Keratinocyte (primary cell): ENCODE data around the gene AMIGO1. TPM values are rescaled to one million over a fixed set of nuclear protein-coding genes. Genes with fewer than 3 reads are reported as not detected.

Source experiments
- DNase-seq: peaks from one replicate; pipeline ENCODE4 v3.0.0-alpha.2; 2011; ENCODE audit warnings: low read depth, missing footprints, low spot score
- FAIRE-seq: peaks from 2 replicates; lab custom pipeline; 2011; peaks lifted over from hg19 to GRCh38; lab: Jason Lieb, UNC
- H2AFZ ChIP-seq: 2 replicates; pipeline ENCODE4 v1.6.0; 2012; ENCODE audit warnings: low read length, control low read depth, inconsistent platforms; ENCODE audit not compliant: control insufficient read depth
- H3K27ac ChIP-seq: 2 replicates; pipeline ENCODE4 v1.5.1; 2011; ENCODE audit warnings: low read length; ENCODE audit not compliant: control insufficient read depth, insufficient read depth
- H3K27me3 ChIP-seq: 3 replicates; pipeline ENCODE4 v1.6.0; 2011; ENCODE audit warnings: low read length; ENCODE audit not compliant: control insufficient read depth, insufficient read depth; ENCODE audit errors: extremely low read depth
- H3K36me3 ChIP-seq, 2 experiments: 2 replicates in 1 of 2; 3 replicates in 1 of 2; pipeline ENCODE4 v1.5.1; 2011; ENCODE audit warnings: low read length in 2 of 2, mild to moderate bottlenecking in 1 of 2; ENCODE audit not compliant: control insufficient read depth in 2 of 2, insufficient read depth in 2 of 2; ENCODE audit errors: extremely low read depth in 1 of 2
- H3K4me1 ChIP-seq: 3 replicates; pipeline ENCODE4 v1.5.1; 2011; ENCODE audit warnings: low read length; ENCODE audit not compliant: control insufficient read depth, insufficient read depth; ENCODE audit errors: extremely low read depth
- H3K4me2 ChIP-seq: 3 replicates; pipeline ENCODE4 v1.6.0; 2011; ENCODE audit warnings: low read depth, low read length; ENCODE audit not compliant: control insufficient read depth, insufficient read depth; ENCODE audit errors: extremely low read depth
- H3K4me3 ChIP-seq, 3 experiments: fragments of 200-600 bp in 1 of 3; sonication (generic) in 1 of 3; 2 replicates in 2 of 3; 3 replicates in 1 of 3; pipeline ENCODE4 v1.5.1; 2011 to 2016; ENCODE audit warnings: low read length in 3 of 3, mild to moderate bottlenecking in 3 of 3, control low read depth in 2 of 3, inconsistent platforms in 1 of 3, low read depth in 1 of 3, mixed read lengths in 1 of 3, mixed run types in 1 of 3, moderate library complexity in 1 of 3; ENCODE audit not compliant: control insufficient read depth in 2 of 3, insufficient read depth in 2 of 3; ENCODE audit errors: extremely low read depth in 1 of 3
- H3K79me2 ChIP-seq: 2 replicates; pipeline ENCODE4 v1.6.0; 2012; ENCODE audit warnings: low read length; ENCODE audit not compliant: control insufficient read depth, insufficient read depth
- H3K9ac ChIP-seq: 3 replicates; pipeline ENCODE4 v1.6.0; 2011; ENCODE audit warnings: low read length; ENCODE audit not compliant: control insufficient read depth, insufficient read depth; ENCODE audit errors: extremely low read depth
- H3K9me1 ChIP-seq: 3 replicates; pipeline ENCODE4 v1.6.0; 2011; ENCODE audit warnings: low read length; ENCODE audit not compliant: control insufficient read depth, insufficient read depth; ENCODE audit errors: extremely low read depth
- H3K9me3 ChIP-seq: 2 replicates; pipeline ENCODE4 v1.5.1; 2012; ENCODE audit warnings: low read depth, low read length; ENCODE audit not compliant: control insufficient read depth
- H4K20me1 ChIP-seq: 3 replicates; pipeline ENCODE4 v1.6.0; 2011; ENCODE audit warnings: low read length; ENCODE audit not compliant: control insufficient read depth, insufficient read depth; ENCODE audit errors: extremely low read depth
- CTCF ChIP-seq, 3 experiments: IDR thresholded peaks in 1 of 3; conservative IDR thresholded peaks in 1 of 3; optimal IDR thresholded peaks in 1 of 3; 2 replicates in 2 of 3; 3 replicates in 1 of 3; pipeline versions ENCODE3 to v1.5.1; 2011; ENCODE audit warnings: low read length in 3 of 3, mild to moderate bottlenecking in 3 of 3, moderate library complexity in 2 of 3, control low read depth in 1 of 3, inconsistent platforms in 1 of 3; ENCODE audit not compliant: insufficient read depth in 2 of 3; ENCODE audit errors: extremely low read depth in 1 of 3
- EZH2 ChIP-seq: IDR thresholded peaks from one replicate; pipeline ENCODE4 v1.6.1; 2012; ENCODE audit warnings: inconsistent platforms, mild to moderate bottlenecking, low read length, moderate library complexity
- dilution Hi-C: fragments of 300-500 bp; cut with MboI; formaldehyde crosslinking; loops from one replicate; pipeline ENCODE4 v1.7.0; 2020; ENCODE audit warnings: low sequenced_read_pairs; ENCODE audit not compliant: extremely low pct_ligation_motif_present
- polyA plus RNA-seq, 5 experiments: library from polyadenylated mRNA; depleted of rRNA in 3 of 5; stranded (reverse) in 3 of 5; stranded (forward) in 1 of 5; unstranded in 1 of 5; fragments of >200 nt; gene quantifications; 1 replicate in 1 of 5; 2 replicates in 3 of 5; 3 replicates in 1 of 5; pipeline versions ENCODE4 v1.2.1 to v1.2.3, GENCODE V29; 2011 to 2012; ENCODE audit warnings: missing spikeins in 2 of 5, low read depth in 1 of 5, low replicate concordance in 1 of 5

The AMIGO1 gene
- polyA plus RNA-seq, 1 donor (not counting 4 experiments of a cell fraction or from before 2014, with no cell fraction given): 0.26 TPM

GRCh38 chr1:109476825-109477224 is 32.7 kb downstream of the AMIGO1 start:
- H3K27me3 ChIP-seq: peaks cover 27% of the 10 kb centered on the region
- no peak overlapping the region for H3K9ac ChIP-seq
- H3K9me3 ChIP-seq: no peaks in the 10 kb centered on the region
- DNase-seq (no peak), FAIRE-seq (no peak)
- no peaks in the 10 kb centered on the region for H3K9me1 ChIP-seq
- no peak overlapping the region for H3K27ac ChIP-seq
- H3K79me2 ChIP-seq: no peaks in the 10 kb centered on the region
- no peaks in the 10 kb centered on the region for H3K4me1 ChIP-seq
- no peak overlapping the region for H3K4me2 ChIP-seq
- no peak overlapping the region for H2AFZ ChIP-seq
- peaks cover 2% of the 10 kb centered on the region for H4K20me1 ChIP-seq
- no peaks in the 10 kb centered on the region for H3K36me3 ChIP-seq
- dilution Hi-C loops: no loop called here
- H3K4me3 ChIP-seq: no peak overlapping the region
- TF ChIP-seq EZH2: no peak
- TF ChIP-seq CTCF (optimal IDR thresholded peaks at IDR 0.05 in 1 of 3, IDR thresholded peaks at IDR 0.05 in 1 of 3, conservative IDR thresholded peaks at IDR 0.05 in 1 of 3; ENCODE audit: extremely low read depth in 1 of 3, insufficient read depth in 2 of 3, low read length in 3 of 3): no peak

- no peak for TF ChIP-seq EZH2
- no peak for TF ChIP-seq CTCF (optimal IDR thresholded peaks at IDR 0.05 in 1 of 3, IDR thresholded peaks at IDR 0.05 in 1 of 3, conservative IDR thresholded peaks at IDR 0.05 in 1 of 3; ENCODE audit: extremely low read depth in 1 of 3, insufficient read depth in 2 of 3, low read length in 3 of 3)
- Histone ChIP-seq H3K9ac (no peak overlapping the region), H3K27ac (no peak overlapping the region), H4K20me1 (peaks cover 2% of the 10 kb centered on the region), H2AFZ (no peak overlapping the region), H3K36me3 (no peaks in the 10 kb centered on the region), H3K4me2 (no peak overlapping the region), H3K4me3 (no peak overlapping the region), H3K9me3 (no peaks in the 10 kb centered on the region), H3K27me3 (peaks cover 32% of the 10 kb centered on the region), H3K4me1 (no peaks in the 10 kb centered on the region), H3K79me2 (no peaks in the 10 kb centered on the region), H3K9me1 (no peaks in the 10 kb centered on the region)
- no peak for FAIRE-seq
- dilution Hi-C loops: no loop called here
- no peak for DNase-seq
Observed at GRCh38 chr1:109475261-109475660, 34.3 kb downstream of the AMIGO1 start.
